Glomerular visceral epithelial cell (primary cell): ENCODE data around the gene MEG3.

Source experiments
- DNase-seq: peaks from one replicate; pipeline ENCODE4 v3.0.0-alpha.2; 2016; ENCODE audit errors: extremely low spot score

Gene MEG3

DNA sequence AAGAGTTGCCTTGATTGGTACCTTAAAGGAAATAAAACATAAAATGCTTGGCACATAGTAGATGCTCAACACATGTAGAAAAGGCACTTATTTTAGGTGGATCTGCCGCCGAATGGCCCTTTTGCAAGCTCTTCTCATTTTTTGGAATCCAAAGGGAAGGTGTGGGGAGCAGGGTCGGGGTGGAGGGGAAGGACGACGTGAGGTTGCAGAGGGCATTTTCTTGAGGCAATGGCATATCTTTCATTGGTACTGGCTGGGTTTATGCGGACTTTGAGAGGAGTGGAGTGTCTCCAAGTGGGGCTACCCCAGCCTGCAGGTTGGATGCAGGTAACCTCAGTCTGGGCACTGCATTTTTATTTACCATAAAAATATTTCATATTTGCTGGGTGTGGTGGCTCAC, 69.5 kb downstream of the MEG3 start:
- no peak for DNase-seq

DNA sequence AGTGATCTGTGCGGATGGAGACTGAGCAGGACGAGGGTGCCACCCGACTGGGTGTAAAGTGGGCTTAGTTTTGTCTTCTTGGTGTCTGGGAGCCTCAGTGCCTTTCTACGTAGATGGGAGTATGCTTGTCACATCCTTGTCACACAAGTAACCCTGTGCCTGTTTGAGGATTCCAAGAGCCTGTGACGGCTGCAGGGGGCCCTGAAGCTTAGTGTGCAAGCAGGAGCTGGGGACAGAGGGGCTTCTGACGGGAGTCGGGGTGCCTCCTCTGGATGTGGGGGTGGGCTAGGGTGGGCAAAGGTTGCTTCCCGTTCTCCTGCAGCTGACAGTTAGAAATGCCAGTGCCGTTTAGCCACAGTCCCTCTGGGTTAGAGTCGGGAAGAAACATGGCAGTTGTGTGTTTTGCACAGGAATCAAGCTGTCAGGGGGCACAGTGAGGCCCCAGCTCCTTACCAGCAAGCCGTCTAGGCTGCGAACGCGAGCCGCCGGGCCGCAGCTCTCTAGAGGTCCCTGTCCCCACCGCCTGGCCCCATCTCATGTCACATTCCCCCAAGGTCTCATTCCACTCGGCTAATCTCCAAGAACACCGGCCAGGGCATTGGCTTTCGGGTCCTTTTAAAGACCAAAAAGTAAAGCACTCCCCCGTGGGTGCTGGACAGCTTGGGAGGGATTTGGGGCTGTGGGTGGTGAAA, 70.6 kb downstream of the MEG3 start:
- DNase-seq = no peak

DNA sequence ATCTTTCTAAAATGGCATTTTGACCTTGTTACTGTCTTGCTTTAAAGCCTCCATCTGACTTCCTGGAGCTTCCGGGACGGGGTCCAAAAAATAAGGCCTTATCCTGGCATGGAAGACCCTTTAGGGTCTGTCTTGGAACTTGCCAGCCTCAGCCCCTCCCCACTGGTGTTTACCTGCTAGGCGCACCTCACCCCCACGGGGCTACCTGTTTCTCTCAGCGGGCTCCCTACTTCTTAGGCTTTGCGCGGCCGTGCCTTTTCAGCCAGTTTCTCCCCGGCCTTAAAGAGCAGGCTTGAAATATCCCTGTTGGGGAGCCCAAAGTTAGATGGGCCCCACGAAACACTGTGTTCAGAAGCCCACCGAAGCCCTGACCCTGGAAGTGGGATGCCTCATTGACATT, 72.5 kb downstream of the MEG3 start:
- no peak for DNase-seq

DNA sequence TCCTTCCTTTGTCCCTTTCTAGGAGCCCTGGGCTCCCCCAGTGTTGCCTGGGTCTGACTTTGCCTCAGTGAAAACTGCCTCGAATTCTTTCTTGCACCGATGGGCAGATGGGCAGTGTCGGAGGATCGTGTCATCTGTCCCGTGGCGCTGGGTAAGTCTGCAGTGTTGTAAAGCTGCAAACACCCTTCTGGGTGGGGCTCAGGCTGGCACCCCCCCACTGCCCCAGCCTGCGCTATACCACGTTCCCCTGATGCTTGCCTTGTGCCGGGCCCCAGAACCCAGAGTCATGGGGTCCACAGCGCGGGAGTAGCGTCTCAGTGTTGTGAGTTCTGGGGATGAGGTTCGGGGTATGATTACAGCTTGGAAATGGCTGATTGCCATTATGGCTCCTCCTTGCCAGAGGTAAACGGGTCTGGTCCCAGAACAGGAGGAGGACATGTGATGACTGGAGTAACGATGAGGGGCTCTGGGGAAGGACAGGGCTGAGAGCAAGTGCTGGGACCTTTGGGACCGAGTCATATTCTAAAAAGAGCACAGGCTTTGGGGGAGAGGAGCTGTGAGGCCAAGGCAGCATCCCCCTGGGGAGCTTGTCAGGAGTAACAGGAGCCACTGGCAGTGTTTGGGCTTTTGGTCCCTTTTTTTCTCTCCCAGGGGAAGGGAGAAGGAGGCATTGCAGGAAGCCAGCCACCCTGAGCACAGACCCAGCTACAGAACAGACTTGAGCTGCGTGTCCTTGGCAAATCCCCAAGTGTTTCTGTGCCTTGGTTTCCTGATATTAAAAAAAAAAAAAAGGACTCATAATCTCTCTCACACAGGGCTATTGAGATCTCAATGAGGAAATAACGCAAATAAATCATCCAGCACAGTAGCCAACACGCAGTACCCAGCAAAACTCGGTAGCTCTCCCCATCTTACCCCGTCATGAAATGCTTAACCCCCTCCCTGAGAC, 73.3 kb downstream of the MEG3 start:
- no peak for DNase-seq

DNA sequence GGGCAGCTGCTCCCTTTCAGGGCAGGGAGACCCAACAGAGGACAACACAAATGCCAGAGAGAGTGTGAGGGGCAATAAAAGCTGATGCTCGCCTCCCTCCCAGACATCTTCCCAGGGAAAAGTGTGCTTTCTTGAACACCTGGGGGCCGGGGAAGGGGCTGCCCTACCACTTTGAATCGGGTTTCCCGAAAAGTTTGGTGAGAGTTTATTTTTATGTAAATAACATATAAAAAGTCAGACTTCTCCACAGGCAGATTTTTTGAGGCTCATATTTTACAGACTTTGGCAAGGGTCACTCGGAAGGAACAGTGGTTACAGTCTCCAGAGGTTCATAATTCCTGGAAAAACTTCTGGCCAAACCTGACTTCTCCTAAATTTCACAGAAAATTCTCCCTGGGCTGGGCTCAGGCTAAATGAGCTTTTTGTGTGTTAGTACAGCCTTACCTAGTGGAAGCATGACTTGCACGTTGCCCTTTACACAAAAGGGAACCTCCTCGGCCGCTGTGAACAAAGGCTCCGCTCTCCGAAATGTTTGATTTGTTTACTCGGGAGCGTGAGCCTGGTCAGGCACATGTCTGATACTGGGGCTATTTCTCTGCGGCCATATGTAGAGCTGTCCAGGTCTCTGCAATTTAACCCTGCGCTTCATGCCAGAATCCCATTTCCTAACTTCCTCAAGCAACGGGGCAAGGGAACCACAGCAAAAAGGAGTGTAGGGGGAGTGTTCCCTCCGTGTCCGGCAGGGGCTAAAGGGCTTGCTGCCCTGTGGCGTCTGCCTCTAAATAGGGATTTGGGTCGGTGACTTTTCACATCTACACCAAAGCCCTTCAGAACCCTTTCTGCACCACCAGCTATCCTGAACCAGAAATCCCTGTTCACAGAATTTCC, 74.2 kb downstream of the MEG3 start:
- DNase-seq = no peak

DNA sequence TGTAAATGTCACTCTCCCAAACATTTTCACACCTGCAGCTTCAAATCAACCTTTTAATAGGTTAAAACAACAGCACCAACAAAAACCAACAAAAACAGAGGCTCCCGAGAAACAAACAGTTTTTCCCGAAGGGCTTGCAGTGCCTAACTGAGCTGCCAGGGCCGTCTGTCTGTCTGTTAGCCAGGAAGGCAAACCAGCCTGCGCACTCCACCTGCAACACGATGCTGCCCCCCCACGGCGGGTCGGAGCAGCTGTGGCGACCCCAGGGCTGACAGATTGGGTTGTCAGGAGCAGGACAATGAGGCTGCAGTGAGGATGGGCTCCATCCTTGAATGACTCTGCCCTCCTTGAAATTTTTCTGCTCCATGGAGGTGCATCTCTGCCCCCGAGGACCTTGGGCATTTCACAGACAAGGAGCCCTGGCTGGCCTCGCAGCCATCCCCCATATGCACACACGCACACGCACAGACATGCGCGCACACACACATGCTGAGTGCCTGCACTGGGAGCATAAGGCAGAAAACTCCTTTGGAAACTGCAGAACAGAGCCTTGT, 75.0 kb downstream of the MEG3 start:
- DNase-seq = peak; percentile 7

DNA sequence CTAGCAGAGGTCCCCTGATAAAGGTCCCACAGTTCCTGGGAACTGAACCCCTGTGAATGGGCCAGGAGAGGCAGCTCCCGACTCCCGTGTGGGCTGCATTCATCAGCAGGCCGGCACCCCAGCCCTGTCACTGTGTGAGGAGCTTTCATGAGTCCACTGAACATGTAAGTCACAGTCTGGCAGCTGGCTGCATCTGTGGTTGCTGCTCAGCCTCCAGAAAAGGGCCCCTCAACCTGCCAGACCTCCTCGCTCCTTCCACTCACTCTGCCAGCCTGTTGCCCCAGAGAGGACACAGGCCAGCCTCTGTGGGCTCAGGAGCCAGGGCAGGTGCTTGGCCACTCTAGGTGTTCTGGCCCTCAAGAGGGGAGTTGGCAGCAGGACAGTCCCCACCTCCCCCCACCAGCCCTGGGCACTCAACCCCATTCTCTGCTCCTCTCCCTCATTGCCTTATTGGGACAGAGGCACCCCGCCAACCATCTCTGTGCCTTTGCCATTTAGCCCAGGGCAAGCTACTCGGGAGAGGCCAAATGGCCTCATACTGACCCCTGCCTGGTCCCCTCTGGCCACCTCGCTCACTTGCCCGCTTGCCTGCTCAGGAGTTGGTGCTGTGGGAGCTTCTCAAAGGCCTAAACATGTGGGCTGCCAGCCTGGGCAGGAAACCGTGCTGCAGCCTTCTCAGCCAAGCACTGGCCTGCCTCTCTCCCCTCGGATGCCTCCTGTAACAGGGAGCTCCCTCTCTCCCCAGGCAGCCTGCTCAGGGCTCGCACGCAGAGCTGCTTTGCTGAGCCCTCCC, 75.7 kb downstream of the MEG3 start:
- no peak for DNase-seq

DNA sequence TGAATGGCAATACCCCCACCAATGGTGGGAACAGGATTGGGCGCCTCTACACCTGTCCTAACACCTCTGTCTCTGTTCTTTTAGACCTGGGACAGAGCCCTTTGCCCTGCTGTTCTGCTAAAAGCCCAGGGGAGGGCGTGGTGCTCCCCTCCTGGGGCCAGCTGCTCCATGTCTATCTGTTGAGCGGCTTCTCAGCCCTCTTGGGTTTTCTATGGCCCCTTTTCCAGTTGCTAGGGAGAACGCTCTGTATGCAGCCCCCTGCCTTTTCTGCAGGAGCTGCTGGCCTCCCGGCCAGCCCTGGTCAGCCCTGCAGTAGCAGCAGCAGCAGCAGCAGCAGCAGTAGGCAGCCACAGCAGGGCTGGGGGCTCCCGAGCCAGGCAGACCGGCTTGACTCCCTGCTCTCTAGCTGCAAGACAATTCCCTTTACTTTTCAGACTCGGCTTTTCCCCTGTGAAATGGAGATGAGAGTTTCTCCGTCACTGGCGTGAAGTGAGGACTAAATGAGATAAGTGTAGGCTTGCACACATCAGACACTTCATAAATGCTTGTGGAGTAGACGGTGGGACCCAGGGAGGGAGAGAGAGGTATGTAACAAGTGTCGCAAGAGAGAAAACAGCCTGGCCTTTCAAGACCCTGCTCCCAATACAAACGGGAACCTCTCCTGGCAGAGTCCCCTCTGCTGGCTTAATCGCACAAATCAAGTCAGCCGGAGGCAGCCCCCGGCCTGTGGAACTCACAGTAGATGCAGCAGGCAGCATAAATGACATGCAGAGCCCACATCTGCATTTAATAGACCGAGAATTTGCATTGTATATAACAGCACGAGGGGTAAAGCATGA, 76.6 kb downstream of the MEG3 start:
- DNase-seq = peak; percentile 6

DNA sequence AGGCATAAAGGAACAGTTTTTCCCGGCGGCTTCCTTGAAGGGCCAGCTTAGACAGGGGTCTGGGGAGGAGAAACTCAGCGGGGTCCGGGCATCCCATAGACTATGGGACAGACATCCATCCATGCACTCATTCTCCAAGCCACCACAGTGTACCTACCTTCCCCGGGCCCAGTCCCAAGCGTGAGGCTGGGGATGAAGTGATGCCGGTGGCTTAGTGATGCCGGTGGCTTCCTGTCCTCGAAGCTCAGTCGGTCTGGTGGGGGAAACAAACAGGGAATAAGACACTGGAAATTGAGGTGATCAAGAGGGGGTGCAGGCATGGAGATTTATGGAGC, 77.2 kb downstream of the MEG3 start:
- no peak for DNase-seq

DNA sequence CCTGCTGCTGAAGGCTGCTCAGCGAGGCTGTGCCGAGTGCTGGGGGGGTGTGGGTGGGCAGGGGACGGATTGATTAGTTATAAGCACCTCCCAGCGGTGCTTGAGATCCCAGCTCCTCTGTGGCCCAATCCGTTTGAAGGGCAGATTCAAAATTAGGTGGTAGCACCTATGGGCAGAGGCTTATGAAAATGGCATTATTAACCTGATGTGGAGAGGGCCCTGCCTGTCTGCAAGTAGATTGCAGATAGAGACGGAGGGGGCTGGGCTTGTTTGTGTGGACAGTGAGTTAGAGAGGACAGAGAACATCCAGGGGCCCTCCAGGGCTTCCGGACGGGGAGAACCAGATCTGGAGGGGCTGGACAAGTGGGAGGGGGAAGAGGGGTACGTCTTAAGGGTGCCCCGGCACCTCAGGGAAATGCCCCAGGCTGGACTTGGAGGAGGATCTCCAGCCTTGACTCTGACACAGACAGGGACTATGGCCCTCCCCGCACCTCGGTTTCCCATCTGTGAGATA, 77.8 kb downstream of the MEG3 start, which contains the start of gene RTL1:
Gene RTL1 (minus strand): TSS at position 51 of the 514 bp plus-strand sequence. CDS start 18,934 bp downstream, outside the sequence.
- DNase-seq = no peak

DNA sequence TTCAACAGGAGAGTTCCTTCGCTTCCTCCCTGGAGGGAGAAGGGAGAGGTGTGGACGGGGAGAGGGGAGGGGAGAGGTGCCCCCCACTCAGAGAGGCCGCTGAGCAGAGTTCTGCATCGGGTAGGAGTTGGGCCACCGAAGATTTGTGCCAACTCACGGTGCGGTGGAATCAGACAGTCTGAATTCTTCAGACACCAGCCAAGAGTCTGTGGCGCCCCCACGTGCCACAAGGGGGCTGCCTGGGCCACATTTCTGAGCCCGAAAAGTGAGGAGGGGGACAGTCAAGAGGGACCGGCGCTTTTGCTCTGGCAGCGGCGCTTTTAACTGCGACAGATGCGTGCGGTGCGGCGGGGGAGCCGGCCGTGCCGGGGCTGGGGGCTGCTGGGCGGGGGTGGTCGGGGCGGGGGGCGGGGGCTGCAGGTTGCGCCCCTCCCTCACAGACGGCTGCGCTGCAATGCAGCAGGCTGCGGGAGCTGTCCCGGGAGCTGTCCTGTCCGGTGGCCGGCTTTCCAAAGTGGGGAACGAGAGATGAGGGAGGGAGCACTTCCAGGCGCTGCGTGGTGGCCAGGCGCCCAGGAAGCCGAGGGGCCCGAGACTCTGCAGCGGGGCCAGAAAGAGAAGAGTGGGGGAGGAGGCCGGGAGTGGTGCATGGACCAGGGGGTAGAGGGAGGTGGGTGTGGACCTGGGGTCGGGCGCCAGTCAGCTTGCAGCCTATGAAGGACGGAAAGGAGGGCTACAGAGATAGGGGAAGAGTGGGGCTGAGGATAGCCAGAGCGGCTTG, 78.6 kb downstream of the MEG3 start:
- DNase-seq = no peak

DNA sequence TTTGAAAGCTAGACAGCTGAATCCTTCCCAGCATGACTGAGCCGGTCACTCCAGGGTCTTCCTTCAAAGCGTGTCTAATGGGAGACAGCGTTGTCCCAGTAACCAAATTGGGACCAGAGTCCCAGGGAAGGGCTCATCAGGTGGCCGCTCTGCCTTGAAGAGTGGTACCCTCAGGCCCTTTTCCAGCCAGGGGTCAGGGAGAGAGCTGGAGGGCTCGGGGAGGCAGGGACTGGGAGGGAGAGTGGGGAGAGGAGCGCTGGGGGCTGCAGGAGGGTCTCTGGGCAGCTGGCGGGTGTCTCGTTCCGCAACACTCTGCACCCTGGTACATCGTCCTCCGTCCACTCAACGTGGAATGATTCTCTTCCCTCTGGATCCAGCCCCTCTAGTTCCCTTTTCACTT, 79.2 kb downstream of the MEG3 start:
- no peak for DNase-seq

DNA sequence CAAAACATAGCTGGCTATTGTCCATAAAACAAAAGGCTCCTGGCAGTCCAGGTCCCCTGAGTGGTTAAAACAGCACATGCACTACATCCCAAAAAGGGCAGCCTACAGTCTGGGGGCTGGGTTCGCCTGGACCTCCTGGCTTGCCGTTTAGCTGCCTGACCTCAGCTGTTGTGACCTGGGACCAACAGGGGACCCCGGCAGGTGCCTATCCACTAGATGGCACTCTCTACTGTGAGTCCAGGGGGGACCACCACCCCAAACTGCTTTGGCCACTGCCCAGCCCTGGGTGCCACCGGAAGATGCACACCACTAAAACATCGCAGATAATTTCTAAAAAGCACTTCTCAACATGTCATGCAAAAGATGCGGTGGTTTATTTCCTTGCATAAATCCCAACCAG, 80.5 kb downstream of the MEG3 start:
- no peak for DNase-seq

DNA sequence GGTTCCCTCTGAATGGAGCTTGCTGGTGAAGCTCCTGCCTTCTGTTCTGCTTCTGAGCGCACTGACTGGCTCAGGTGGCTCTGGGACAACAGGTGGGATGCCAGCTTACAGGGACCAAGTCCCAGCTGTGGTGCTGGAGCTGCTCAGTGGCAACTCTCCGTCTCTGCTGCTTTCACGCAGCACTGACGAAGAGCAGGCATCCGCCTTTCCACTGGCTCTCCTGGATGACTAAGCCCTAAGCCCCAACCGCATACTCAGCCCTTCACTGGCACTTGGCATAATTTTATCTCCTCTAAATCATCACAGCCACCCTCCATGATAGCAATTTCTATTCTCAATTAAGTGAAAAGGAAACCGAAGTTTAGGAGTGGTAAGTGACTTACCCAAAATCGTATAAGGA, 81.3 kb downstream of the MEG3 start:
- no peak for DNase-seq

DNA sequence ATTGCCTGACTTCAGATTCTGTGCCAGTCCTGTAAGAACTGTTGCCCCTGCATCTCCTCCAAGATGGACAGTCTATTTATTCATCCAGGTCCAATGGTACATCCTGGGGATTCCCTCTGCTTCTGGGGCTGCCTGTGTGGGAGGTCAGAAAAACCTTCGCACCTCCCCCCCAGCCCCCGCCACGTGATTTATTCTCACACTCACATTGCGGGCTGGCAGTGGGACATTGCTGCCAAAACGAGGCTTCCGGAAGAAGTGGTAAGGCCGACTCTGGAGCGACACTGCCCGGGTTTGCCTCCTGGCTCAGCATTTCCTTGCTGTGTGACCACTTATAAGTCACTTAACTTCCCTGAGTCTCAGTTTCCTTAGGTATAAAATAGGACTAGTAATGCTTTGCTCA, 83.5 kb downstream of the MEG3 start:
- no peak for DNase-seq
